GM21825 (cell line): Measurements from ENCODE around the gene BCAS3.
"Not testable (repeated sequence)": the region's sequence is repeated elsewhere in the genome, so short reads cannot be mapped to it uniquely, and the experiment has no call there.

ENCODE experiments used
- ATAC-seq: cut with Tn5 transposase; IDR thresholded peaks from one replicate; pipeline ENCODE4 v1.9.1; 2021; ENCODE audit warnings: mild to moderate bottlenecking, moderate library complexity; ENCODE audit not compliant: unreplicated experiment

The BCAS3 gene

DNA sequence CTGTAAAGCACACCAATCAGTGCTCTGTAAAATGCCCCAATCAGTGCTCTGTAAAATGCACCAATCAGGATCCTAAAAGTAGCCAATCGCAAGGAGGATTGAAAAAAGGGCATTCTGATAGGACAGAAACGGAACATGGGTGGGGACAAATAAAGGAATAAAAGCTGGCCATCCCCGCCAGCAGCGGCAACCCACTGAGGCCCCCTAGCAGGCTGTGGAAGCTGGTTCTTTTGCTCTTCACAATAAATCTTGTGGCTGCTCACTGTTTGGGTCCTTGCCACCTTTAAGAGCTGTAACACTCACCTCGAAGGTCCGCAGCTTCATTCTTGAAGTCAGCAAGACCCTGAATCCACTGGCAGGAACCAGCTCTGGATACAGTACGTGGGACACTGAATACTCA is 559.6 kb downstream of the BCAS3 start:
- ATAC-seq = no peak

DNA sequence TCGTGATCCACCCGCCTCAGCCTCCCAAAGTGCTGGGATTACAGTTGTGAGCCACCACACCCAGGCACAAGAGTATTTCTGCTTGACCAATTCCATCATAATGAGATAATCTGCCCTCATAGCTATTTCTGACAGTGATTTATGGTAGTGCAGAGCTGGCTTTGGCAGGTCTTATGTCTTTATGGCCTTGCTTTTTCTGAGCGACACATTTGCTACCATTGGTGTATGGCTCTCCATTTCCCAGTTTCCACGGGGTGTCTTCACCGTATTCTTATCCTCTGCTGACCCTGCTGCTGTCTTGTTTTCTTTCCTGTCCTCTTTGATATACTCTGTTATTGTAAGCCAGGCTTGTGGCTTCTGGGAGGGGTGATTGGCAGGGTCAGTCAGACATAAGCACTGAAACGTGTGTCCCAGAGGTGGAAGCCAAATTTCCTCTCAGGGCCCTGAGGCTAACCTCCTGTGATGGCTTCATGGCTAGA is 560.8 kb downstream of the BCAS3 start:
- no peak for ATAC-seq

DNA sequence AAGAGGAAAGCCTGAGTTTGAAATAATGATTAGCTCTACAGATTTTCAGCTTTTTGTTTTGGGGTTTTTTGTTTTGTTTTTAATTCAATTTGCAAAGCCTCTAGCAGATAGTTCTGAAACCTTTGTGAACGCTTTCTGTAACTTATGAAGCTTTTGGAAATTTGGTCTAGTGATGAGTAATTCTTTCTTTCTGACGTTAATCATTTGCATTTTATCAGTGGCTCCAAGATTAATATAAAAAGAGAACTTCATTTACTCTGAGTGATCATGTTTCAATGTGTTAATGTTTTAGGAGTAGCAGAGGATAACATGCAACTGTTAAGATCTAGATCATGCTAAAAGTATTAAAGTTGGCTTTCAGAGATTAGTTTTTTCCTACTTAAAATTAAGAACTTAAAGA is 561.7 kb downstream of the BCAS3 start:
- ATAC-seq = no peak

DNA sequence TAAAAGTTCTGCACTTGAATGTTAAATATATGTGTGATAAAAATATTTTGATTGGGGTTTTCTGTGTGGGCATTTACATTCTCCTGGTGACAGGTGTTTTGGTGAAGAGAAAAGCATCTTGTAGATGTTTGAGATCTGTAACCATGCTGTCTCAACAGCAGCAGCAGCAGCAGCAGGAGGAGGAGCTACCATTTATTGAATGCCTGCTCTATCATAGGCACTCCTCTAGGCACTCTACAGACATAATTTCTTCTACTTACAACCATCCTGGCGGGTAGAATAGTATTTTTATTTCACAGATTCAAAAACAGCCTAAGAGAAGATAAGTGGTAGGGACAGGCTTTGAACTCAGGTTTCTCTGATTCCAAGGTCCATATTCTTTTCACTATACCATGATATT is 562.3 kb downstream of the BCAS3 start:
- no peak for ATAC-seq

DNA sequence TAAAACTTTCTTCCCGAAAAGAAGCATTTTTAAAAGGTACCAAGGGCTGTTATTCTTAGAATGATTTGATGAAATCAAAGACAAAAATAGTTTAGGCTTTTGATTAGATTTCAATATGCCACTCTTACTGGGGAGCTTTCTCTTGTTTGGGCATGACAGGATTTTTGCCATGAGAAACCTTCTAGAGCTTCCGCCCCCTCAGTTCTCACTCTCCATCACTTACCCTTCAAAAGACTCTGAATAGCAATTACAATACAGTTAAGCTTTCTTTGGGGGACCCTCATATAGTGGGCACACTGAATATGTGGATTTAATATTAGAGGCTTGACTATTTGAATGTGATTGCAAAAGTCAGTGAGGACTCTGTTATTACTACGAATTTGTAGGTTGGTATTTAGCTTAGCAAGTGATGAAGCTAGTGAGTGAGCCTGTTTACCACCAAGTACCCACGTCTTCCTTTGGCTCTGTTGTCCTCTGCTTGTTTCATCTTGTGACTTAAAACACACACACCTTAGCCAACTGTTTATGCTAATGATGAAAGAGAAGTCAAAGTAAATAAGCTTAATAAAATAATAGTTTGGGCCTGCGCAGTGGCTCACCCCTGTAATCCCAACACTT is 563.3 kb downstream of the BCAS3 start:
- no peak for ATAC-seq

DNA sequence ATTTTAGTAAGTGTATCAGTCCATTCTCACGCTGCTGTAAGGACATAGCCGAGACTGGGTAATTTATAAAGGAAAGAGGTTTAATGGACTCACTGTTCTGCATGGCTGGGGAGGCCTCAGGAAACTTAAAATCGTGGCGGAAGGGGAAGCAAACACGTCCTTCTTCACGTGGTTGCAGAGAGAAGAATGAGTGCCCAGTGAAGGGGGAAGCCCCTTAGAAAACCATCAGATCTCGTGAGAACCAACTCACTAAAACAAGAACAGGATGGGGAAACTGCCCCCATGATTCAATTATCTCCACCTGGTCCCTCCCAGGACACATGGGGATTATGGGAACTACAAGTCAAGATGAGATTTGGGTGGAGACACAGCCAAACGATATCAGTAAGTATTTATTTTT is 567.3 kb downstream of the BCAS3 start:
- ATAC-seq = not testable (repeated sequence)

DNA sequence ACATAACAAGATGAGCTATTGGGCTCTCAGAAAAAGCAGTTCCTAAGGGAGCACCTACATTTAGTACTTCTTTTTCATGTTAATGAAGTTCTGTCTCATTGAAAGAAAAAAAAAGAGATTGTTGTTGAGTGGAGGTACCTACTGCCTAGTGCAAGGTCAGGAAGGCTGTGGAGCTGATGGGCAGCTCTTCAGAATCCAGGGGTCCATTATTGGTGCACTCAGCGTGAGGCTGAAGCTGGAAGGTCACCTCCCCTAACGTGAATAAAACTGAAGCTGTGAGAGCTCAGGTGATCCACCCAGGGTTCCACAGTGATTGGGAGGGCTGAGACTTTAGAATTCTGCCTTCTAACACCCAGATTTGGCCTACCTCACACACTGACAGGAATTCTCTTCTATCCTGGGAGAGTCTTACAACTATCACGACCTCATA is 568.1 kb downstream of the BCAS3 start:
- no peak for ATAC-seq

DNA sequence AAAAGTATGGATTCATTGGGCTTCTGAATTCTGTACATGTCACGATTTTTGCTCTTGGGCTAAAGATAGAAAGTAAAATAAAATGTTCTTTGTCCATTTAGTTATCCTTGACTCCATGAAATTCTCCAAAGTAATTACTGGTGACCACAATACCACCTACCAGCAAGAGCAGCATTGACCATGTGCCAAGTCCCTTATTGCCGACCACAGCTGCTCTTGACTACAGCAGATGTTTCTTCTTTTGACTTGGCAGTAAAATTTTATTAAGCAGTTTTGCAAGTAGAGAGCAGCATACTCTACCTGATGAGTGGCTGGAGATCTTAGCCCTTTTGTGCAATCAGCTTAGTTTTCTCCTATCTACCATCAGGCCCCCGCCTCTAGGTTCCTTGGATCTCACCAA is 569.8 kb downstream of the BCAS3 start:
- no peak for ATAC-seq

DNA sequence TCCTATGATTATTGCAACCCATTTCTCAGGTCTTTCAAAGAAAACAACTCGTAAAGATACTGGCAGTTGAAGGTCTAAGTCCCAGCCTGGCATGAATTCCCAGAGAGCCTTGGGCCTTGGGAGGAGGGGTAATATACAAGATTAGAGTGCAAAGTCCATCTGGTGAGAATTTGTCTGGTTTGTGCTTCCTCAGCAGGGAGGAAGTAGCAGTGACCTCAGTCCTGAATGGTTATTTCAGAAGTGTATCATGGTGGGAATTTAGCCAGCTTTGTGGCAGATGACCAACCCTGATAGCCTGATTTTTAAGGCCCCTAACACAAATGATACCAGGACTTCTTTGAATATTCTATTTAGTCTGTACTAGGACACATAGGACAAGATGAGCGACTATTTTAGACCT is 570.7 kb downstream of the BCAS3 start:
- ATAC-seq = no peak

DNA sequence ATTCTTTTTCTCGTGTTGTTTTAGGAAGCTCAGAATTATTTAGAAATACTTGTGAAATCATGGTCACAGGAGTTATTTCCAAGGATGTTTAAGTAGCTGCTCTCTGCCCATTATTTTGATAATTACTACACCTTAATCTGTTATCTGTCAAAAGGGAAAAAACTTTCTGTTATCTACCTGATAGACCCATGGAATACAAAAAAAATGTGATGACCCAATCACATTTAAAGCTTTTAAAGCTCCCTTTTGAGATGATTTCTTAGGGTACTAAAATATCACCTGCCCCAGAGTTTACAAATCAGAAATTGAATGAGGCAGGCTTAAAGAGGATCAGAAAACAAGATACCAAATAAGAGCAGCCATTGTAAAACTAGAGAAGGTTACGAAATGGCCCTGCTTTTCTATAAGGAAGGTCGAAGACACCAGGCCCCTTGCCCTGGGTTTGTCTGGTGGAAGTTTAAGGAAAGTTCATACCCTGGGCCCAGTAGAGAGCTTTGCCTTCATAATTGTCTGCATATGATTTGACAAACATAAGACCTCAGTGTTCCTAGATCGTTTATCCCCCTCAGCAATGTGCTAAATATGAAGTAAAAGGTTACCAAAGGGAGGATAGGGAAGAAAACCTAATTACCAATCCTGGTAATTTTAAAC is 572.1 kb downstream of the BCAS3 start:
- ATAC-seq = no peak

DNA sequence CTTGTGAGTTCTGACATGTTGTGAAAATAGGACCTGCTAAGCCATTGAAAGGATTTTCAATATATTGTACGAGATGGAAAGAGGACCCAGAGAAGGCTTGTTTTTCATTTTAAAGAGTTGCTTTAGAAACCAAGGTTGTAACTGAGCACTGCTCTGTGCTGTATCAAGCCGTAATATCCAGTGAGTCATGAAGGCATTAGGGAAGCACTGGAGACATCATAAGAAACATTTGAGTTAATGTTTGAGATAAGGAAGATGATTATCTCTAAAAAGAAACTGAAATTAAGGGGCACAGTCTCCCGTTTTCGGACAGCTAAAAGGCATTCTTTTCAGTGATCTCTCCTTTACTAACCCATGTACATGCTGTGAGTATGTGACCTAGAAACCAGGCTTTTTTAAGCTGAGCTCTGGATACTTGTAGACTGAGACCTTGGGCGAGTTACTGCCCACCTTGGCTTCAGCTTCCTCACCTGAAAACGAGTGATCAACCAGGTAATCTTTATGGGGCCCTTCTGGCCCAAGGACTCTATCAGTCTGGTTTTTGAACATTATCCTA is 572.8 kb downstream of the BCAS3 start:
- no peak for ATAC-seq

DNA sequence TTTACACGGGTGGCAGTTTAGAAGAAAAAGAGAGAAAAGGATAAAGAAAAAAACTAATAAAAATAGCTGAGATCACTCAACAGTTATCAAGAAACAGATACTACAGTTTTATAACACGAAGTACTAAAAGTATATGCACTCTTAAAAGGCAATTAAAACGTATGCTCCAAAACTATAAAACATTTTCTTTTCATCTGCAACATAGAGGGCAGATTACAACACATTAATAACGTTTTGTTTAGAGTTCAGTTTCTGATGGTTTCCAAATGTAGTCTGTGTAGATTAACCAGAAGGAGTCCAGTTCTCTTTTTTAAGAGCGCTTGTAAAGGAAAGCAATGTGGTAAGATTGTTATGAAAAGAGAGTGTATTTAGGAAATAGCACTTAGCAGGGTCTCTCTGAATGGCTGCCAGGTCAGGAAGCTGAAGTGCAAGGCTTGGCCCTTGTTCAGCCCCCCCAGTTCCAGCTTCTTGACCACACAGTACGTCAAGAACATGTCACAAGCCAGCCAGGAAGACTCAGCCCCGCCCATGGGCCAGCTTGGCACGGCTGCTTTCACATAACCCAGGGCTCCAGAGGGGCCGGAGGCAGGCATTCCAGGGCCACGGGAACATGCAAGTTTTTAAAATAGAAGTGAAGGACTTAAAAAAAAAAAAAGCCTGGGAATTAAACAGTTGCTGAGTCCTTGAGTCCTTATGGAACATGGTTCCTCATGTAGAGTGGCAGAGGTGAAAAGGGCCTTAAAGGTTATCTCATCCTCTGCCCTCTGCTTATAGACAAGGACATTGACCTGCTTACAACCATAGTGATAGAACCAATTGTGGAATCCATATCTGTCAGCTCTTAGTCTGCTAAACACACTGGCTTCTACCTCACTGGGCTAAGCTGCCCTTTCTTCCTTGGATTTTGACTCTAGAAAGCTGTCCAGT is 574.6 kb downstream of the BCAS3 start:
- ATAC-seq = no peak

DNA sequence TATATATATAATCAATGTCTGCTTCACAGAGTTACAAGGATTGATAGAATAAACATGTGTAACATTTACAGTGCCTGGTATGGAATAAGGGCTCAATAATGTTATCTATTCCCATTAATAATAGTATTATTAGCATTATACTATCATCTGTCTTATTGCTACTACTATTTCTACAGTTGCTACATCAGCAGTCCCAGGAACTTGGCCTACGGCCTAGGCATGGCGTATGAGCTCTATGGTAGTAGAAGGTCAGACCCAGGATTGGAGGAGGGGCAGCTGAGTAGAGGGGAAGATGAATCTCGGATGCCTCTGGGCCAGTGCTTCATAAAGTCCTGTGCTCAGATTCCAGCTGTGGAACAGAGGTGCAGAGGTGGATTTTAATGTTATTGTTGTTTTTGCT is 575.7 kb downstream of the BCAS3 start:
- ATAC-seq = no peak

DNA sequence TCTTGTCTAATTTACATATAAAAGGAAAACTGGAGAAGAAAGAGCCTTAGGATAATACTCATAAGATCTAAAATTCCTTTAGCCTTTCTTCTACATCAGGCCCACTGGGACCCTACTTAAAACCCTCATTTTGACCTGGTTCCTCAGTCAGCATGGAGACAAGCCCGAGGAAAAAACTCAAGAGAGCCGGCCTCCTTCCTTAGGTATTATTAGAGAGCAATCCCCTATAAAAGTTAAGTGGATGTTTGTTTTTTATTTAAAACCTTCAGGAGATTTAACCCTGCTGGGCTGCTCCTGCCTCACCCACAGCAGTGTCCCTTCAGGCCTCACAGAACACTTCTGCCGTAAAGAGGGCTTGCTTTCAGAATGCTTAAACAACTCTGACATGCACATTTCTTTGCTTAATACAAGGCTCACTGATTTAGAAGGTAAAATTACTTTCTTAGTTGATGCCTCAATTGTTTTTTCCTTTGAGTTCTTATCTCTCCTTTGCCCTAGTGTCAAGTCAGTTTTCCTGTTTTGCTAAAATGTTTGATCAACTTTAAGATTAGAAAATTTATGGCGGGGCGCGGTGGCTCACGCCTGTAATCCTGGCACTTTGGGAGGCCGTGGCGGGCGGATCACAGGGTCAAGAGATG is 576.4 kb downstream of the BCAS3 start:
- ATAC-seq = no peak

DNA sequence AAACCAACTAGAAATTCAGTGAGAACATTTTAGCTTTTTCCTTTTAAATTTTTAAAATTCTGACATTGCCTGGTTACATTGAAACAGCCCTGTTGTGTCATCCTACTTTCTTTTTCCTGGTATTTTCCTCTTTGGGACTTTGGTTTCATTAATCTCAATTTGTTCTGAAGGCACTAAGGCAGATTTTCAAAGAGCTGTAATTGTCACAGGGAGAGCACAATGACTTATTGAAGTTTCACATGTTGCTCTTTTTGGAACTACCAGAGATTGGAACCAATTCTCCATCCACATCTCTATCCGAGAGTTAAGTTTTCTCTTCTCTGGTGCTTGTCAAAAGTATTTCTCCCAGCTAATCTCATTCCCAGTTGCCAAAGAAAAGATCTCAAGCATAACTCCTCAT is 577.3 kb downstream of the BCAS3 start:
- no peak for ATAC-seq

DNA sequence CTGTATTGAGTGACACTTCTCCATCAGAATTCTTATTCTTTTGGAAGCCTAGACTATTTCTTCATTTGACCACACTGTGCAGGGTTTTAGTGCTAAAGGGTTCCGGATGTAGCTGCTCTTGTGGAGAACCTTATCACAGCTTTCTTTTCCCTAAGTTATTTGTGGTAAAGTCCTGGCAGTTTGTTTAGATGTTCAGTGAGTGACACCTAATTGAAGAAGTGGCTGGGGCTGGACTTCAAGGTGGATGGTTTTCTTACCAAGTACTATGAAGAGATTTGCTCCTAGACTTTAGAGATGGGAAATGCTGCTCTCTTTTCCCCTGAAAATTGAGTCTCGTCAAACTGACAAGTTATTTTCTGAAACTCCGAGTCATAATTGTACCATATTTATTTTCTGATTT is 578.0 kb downstream of the BCAS3 start:
- no peak for ATAC-seq

DNA sequence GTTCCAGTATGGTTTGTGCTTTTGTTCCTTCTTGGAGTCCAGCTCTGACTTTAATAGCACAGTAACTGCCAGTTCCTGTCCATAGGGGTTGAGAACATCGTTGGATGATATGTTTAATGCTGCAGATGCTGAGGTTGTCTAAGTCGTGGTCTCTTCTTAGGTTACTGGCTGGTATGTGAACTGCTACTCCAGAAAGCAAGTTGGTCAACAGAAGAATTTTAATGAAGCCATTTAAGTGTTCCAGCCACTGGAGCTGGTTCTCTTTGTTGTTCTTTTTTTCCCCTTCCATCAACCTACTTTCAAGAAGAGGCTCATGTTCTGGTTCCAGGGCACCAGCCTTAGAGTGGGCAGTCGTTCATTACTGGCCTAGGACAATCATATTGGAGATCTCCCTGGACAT is 581.7 kb downstream of the BCAS3 start:
- ATAC-seq = no peak

DNA sequence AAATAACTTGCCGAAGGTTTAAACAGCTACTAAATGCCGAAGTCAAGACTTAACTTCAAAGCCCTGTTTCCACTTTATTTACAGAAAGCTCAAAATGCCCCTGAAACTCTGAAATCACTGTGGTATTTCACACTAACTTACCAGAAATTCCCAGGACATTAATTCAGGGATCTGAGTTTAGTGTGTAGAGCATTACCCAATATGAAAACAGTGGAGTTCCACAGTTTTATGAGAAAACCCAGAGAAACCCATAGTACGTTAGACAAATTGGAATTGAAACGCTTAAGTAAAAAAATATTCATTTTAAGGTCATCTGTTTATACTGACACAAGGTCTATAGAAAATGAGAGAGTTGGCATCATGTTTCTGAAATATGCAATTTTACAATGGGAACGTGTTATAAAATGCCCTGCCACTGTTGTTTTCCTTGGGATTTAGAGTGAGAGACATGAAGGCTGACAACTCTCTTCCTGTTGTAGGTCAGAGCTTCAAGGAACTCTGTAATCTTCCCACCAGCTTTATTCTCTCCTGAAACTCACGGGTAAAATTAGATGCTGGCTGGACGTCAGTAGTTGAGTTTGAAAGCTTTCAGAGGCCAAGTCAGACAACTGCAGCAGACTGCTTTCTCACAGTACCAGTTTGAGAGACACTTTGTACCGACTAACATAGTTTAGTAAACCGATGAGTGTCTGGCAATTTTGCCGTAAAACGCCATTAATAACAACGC is 582.6 kb downstream of the BCAS3 start:
- no peak for ATAC-seq

DNA sequence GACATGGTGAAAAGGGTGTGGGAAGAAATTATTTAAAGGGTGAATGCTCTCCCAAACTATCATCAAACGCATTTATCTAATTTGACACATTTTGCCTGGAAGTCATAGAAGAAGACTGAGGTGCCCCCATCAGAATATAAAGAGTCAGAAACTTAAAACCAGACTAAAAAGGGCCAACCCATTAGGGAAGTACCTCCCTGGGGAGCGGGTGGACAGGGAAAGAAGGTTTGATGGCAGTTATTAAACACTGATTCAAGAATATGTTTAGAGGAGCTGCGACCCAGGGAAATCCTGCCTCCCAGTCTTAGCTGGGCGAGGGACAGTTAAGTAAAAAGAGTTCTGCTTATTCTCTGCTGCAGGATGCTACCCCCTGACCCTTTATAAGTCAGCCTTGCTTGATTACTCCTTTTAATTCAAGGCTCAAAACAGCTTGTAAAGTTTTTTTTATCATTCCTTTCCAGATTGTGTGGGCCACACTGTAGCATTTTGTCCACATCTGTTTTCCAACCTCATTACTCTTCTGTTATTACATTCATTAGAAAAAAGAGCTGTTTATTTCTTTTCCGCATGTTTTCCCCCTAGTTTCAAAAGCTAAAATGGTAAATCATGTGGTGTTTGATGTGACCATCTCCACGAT is 583.5 kb downstream of the BCAS3 start:
- ATAC-seq = no peak

DNA sequence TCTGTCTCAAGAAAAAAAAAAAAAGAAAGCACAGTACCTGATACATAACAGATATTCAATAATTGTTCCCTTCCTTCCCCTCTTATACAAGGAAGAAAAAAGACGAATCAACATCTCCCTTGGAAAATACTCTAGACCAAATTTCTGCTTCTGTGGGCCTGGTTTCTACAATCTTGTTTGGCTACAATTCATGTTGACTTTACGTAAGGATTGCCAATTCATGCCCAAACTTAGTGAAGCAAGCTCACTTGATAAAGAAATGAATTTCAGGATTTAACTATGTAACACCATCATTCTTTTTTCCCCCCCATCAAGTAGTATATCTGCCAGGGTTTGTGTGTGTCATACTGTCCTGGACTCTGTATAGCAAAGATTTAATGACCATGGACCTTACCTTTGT is 587.7 kb downstream of the BCAS3 start:
- ATAC-seq = no peak
